Measurements from ENCODE around the gene KANSL1.

KANSL1 gene

GRCh38 chr17:46163316-46163715, 29.9 kb downstream of the KANSL1 start:
- no peak overlapping the region for H3K4me3 ChIP-seq (replicated peaks; ENCODE audit: low read depth, low read length)
- DNase-seq (ENCODE audit: low read depth) = no peak
- no peak for TF ChIP-seq CTCF (IDR thresholded peaks at IDR 0.05; ENCODE audit: low read length, missing control alignments)

GRCh38 chr17:46162866-46163265, 30.4 kb downstream of the KANSL1 start:
- no peak overlapping the region for H3K4me3 ChIP-seq (replicated peaks; ENCODE audit: low read depth, low read length)
- no peak for DNase-seq (ENCODE audit: low read depth)
- TF ChIP-seq CTCF (IDR thresholded peaks at IDR 0.05; ENCODE audit: low read length, missing control alignments) = no peak

GRCh38 chr17:46160169-46160568, 33.1 kb downstream of the KANSL1 start:
- H3K4me3 ChIP-seq (replicated peaks; ENCODE audit: low read depth, low read length) = no peak overlapping the region
- no peak for TF ChIP-seq CTCF (IDR thresholded peaks at IDR 0.05; ENCODE audit: low read length, missing control alignments)

GRCh38 chr17:46159686-46160085, 33.5 kb downstream of the KANSL1 start:
- peak; percentile 56 for DNase-seq (ENCODE audit: low read depth)
- H3K4me3 ChIP-seq (replicated peaks; ENCODE audit: low read depth, low read length) = no peak overlapping the region
- TF ChIP-seq CTCF (IDR thresholded peaks at IDR 0.05; ENCODE audit: low read length, missing control alignments) = no peak

More at GRCh38 chr17:46160169-46160568, 33.1 kb downstream of the KANSL1 start:
- DNase-seq (ENCODE audit: low read depth) = no peak

- no peak overlapping the region for H3K4me3 ChIP-seq (replicated peaks; ENCODE audit: low read depth, low read length)
- no peak for DNase-seq (ENCODE audit: low read depth)
- TF ChIP-seq CTCF (IDR thresholded peaks at IDR 0.05; ENCODE audit: low read length, missing control alignments) = no peak
These were observed 34.6 kb downstream of the KANSL1 start for GRCh38 chr17:46158323-46159296.

- H3K4me3 ChIP-seq (replicated peaks; ENCODE audit: low read depth, low read length) = no peak overlapping the region
- peak; percentile 63 for DNase-seq (ENCODE audit: low read depth)
- TF ChIP-seq CTCF (IDR thresholded peaks at IDR 0.05; ENCODE audit: low read length, missing control alignments) = no peak
These were observed 35.7 kb downstream of the KANSL1 start for GRCh38 chr17:46157443-46158062.
